Activated naive CD4-positive, alpha-beta T cell (primary cell): ENCODE data around the gene MARCHF11.

Source experiments
- DNase-seq, 4 experiments: peaks; one replicate each; lab custom pipeline; 2025; lab: John Stamatoyannopoulos, UW

Gene MARCHF11

DNA sequence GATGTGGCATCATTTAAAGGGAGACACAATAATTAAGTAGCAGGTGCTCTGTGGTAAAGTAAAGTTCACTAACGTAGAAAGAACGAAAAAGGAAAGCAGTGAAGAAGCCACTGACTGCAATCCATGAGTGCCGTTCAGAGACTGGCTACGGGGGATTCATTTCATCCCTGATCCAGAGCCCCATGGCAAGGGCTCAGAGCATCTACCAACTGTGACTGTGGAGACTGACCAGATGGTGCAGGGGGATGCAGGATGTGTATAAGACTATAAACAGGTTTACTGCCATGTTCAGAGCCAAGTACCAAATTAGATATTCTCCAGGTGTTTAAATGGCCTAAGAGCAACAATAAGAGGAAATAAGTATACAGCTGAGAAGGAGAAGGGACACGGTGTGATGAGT, 47.7 kb downstream of the MARCHF11 start:
- no peak for DNase-seq

DNA sequence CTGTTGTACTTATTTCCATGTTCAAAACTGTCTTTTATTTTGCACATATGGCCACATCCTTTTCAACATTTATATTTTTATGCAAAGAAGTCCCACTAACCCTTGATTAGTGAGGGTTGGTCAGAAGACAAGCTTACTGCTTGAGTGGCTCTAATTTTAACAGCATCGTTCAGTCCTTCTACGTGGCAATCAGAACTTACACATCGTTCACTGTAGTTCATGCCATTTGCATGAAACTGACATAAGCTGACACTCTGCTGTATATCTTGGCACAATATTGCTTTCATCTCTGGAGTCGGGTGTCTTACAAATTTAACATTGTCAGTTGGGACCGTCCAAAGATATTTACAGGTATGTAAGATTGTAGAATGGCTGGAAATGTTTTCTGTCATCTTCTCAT, 50.6 kb downstream of the MARCHF11 start:
- no peak for DNase-seq

DNA sequence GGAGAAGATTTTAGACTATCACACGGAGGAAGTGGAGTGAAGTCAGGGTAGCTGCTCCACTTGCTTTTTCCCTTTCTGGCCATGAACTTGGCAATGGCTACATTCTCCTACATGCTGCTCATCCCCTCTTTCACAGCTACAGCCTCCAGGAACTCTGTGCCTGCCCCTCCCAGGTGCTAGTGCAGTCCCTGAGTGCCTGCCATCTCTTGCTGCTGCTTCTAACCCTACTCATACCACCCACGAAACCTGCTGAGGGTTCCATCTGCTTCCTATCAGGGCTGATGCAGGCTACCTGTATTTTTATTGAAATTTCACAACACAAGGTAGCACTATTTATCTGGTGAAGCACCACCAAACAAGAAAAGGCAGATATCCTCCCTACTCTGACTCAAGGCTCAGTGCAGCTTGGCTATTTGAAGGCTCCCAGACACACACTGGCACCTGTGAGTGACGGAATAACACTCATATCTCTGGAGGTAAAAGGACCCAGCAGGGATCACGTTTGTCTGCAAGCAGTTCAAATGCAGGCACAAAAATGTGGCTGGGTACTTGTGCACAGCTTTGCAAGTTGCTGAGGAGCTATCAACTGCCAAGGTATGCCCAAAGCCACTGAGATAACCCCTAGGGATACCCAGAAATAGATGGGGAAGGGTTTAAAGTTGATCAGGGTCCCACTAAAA, 51.6 kb downstream of the MARCHF11 start:
- DNase-seq, result no peak

DNA sequence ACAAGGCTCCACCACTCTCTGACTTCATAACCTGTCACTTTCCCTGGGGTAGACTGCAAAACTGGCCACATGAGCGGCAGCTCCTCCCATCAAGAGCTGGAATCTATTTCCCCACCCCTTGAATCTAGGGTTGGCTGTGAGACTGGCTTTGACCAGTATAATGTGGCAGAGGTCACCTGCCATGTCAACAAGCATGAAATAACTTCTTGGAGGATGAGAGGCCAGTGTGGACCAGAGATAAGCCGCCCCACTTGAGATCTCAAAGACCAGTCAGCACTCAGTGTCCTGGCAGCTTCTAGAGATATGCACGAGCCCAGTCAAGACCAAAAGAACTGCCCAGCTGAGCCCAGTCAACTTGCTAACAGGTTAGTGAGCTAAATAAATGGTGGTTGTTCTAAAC, 59.0 kb downstream of the MARCHF11 start:
- no peak for DNase-seq

DNA sequence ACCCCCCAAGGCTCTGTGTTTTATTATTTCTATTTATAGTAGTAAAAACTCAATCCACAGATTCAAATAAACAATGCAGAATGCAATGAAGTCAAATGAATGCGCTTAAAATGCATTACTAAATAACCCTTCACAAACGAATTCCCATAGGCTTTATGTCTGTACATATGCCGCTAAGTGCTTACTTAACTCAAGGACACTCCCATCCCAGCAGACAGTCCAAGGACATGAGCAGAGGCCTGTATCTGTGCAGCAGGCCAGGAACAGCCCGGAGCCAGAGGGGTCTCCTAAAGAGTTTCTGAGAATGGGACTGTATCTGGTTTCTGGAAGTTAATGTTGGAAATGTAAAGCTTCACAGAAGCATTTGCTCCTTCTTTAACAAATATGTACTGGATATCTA, 59.8 kb downstream of the MARCHF11 start:
- DNase-seq, result no peak

DNA sequence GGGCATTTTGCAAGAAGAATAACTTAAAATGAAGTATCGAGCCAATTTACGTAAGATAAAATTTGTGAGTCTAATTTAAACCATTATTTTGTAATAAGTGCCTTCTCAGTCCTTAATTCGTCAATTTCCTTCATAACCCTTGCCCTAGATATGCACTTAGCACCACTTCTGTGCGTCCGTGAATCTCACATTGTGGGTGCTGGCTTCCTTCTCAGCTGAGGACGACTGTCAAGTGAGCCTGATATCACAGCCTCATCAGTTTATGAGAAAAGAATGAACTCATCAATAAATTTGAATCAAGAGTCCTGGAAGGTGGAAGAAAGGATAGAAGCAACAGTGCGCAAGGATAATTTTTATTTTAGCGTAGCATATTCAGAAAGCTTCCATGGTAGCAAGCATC, 64.5 kb downstream of the MARCHF11 start:
- DNase-seq, result no peak

DNA sequence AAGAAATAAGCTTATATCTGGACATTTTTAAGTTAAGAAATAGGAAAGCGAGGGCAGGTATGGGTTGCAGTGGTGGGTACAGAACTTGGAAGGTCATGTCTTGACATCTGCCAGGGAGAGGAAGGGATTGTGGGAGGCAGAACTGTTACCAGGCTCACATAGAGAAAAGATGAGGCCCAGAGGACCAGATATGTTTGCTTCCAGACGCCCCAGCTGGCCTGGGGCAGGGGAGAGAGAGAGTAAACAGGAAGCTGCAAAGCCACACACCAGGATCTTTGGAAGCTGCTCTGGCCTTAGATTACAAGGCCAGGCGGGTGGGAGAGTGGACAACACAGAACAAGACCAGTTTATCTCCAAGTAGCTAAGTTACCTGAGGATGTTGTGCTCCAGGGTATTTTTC, 71.2 kb downstream of the MARCHF11 start:
- DNase-seq, result no peak

DNA sequence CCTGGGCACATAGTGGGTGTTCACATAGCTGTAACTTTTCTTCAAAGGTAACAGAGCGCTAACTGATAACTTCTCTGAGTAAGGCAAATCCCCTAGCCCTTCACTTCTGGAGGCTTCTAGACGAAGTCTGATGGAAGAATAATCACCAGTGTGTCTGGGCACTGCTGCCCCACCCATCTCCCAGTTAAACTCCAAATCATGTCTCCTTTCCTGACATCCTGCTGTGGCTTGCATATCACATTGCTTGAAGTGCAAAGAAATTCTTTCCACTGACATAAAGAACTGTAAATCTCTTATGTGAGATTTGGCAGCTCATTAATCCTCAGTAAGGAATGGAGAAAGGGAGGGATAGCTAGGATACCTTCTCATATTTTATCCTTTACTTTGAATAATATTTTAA, 74.6 kb downstream of the MARCHF11 start:
- no peak for DNase-seq

DNA sequence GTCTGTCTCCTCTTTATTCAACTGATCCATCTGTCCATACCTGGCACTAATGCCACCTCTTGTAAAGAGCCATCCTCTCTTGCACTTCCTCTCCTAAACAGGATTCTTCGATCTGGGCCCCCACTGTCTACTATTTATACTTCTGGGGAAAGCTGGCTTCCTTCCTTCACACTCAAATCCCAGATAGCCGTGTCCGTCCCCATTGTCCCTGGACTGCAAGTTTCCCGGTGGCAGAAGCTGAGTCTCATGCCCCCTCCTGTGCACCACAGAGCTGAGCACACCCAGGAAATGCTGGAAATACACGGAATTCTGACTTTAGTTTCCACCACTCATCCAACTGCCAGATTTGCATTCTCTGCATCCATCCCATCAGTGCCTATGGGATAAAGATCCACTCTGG, 84.0 kb downstream of the MARCHF11 start:
- no peak for DNase-seq

DNA sequence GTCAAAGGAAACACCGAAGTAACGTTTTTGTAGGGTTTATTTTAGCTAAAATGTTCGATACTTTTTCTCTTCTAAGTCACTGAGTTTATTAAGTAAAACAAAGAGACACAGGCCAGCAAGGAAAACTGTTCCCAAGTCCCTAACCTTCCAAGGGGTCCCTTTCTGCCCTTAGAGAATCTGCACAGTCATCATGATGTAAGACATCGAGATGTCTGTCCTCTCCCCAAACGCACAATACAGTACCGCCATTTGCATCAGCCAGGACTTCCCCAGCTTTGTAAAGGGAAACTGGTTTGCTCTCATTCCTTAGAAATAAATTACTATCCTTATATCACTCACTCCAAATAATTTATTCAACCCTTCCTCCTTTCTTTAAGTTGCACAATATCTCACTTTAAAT, 89.3 kb downstream of the MARCHF11 start:
- no peak for DNase-seq

DNA sequence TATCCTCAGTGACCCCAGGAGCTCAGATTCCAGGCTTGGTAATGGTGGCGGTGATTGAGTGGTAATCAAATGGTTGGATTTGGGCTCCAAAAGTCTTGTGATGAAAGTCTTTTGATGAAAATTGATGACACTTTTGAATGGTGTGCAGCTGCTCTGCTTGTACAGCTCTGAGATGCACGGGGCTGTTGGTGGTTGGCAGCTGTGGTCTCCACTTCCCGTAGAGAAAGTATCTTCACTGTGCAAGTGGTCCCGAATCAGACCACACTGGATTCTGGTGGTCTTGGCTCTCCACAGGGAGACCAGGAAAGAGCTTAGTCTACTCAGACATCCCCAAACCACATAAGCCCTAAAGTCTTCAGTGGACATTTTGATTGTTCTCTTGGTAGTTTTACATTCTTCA, 96.6 kb downstream of the MARCHF11 start:
- no peak for DNase-seq

DNA sequence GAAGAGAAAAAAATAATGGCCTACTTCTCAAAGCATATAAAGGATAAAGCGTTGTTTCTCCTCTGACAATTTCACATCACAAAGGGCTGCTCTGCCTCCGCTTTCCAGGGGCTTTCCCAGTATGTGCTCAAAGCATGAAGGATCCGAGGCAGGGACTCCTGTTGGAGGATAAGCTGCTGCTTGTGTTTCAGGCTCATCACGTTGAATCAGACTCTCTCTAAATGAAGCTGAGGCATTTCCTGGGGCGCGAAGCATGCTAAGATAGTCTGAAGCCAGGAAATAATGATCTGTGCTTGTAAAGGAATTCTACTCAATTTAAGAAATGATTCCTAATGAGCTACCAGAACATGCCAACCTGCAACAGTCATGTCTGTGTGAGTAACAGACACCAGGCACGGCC, 97.5 kb downstream of the MARCHF11 start:
- no peak for DNase-seq

DNA sequence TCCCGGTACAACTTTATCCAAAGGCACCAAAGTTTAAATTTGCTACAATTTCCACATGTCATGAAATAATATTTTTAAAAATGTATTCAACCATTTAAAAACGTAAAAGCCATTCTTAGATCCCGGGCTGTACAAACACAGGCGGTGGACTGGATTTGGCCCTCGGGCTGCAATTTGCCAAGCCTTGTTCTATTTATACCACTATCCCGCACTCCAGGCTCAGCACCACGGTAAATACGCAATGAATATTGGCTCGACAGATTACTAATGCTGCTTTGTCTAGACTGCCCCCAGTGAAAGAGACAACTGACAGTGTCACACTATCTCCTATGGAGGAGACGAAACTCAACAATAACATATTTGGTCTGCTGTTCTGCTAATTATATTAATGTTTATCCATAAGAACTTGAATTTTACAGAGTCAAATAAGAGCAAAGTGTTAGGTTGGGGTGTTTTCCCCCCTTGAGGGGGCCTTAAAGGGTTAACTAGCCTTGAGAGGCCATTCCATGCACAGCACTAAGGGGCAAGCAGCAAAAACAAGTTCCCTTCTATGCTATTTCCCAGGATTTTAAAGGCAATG, 98.1 kb downstream of the MARCHF11 start:
- no peak for DNase-seq

DNA sequence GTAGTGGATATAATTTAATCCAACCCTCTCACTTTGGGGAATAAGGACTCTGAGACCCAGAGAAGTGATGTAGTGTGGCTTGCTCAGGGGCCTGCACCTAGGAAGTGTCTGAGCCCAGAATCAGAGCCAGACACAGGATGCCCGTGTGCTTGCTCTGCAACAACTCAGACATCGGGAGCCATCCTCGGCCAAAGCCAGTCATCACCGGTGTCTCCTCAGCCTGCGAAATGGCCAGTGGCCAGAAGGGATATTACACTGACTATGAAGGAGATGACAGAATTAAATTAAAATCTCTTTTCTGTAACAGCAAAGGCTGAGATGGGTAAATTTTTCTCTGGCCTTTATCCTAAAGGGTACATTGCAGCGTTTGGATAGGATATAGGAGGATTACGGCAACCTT, 102.9 kb downstream of the MARCHF11 start:
- no peak for DNase-seq

DNA sequence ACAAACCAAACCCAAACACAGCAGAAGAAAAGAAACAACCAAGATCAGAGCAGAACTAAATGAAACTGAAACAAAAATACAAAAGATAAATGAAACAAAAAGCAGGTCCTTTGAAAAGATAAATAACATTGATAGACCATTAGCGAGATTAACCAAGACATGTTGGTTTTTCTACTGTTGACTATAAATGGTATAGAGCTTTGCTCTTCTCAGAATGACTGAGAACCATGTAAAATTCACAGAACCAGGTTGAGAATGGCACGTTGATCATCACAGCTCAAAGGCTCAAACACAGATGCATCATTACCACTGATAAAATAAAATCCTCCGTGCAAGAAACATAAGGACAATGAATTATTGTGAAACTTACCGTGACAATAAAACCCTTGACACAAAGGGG, 105.2 kb downstream of the MARCHF11 start:
- no peak for DNase-seq

DNA sequence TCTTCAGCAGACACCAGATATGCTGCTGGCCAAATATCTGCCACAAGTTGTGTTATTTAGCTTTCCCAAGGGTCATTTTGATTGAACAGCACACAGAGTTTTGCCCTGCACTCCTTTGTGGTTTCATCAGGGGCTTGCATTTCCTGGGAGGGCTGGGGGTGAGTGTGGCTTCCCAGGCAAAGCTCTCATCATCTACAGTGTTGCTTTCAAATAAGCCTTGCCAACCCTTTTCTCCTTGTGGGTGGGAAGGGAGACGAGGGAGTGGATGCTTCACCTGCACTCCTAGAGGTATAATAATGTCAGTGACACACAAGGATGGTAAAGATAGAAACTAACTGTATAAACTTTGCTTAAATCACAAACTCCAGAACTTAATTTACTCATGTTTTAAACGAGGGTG, 107.0 kb downstream of the MARCHF11 start:
- DNase-seq, result no peak

DNA sequence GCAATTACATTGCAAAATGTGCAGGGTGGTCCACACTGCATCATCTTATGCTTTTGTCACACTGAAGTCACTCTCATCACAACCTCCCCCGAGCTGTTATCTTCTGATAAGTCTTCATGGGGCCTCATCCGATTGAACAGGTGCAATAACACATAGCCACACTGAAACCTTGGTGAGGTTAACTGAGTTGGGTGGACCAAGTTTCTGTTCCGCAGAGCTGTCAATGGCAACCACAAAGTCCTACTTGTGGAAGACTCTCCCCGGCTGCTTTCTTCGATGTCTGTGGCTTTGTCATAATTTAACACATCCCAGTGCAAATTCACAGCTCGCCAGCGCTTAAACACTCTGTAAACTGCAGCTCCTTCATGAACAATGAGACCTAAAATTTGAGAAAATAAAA, 112.2 kb downstream of the MARCHF11 start:
- no peak for DNase-seq

DNA sequence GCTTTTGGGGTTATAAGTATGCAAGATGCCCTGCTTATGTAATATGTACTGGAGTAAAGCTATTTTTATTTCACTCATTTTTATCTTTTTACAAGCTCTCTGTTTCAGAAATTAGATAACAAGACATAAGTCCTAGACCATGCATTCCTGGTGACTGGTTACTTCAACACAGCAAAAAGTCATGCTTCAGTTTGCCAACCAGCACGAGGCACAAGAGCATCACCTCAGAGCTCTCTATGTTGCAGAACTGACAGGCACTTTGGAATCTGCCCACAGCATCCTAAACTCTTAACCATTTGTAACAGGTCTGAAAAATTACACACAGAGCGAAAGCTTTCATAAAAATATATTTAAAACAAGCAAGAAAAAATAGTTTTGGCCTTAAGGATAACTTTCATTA, 112.8 kb downstream of the MARCHF11 start:
- no peak for DNase-seq

DNA sequence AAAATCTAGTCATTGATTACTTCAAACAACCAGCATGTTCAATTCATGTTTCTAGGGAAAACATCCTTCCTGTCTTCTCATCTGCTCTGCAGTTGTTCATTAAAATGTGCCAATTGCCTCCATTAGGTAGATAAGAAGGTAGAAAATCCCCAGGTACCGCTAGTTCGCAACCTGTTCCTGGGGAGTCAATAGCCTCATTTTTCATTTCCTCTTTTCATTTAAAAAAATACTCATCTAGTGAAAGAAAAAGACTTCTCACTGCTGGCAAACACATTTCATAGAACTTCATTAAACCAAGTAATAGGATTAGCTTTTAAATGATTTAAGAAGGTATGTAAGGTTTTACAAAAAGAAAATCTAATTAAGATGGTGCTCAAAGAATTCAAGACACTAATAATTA, 113.3 kb downstream of the MARCHF11 start:
- no peak for DNase-seq

DNA sequence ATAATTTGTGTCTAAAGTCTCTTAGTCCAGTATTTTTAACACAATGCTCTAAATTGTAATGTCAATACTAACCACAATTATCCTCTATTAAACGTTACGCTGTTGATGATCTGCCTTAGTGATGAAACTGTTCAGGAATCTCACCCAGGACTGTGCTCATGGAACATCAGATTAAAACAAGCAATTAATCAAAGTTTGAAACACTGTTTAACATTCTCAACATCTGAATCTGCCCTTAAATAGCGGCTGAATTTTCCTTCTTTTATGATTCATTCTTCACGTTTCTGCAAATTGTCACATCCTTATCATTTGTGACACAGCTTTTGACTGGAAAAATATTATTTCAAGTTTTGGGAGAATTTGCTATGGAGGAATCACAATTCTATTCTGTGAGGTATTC, 113.8 kb downstream of the MARCHF11 start:
- DNase-seq, result no peak

DNA sequence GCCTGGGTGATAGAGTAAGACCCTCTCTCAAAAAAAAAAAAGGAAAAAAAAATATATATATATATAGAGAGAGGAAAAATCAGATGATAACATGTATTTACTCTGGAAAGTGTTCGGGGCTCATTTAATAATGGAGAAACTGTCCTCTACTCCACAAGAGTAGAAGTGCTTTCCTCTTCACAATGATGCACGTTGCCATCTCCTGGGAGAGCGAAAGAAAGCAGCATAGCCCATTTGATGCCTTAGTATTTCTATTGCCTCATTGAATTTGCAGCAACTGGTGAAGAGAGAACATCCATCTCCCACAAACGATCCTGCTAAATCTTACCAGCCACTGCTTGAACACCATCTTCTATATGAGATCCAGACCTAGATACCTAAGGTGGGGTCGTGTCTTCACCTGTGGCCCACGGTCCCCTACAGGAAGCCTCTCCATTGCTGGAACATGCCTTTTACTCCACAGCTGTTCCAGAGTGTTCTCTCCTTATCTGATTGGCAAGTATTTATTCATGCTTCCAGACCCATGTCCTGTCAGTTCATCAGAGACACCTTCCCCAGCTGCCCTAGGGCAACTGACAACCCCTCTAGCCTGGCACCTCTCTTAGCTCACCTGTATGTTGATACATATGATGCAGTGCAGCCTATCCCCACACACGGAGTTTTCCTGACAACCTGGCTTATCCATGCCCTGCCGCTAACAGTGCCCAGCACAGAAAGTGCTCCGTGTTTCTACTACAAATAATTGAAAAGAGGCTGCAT, 115.3 kb downstream of the MARCHF11 start:
- DNase-seq, result no peak

DNA sequence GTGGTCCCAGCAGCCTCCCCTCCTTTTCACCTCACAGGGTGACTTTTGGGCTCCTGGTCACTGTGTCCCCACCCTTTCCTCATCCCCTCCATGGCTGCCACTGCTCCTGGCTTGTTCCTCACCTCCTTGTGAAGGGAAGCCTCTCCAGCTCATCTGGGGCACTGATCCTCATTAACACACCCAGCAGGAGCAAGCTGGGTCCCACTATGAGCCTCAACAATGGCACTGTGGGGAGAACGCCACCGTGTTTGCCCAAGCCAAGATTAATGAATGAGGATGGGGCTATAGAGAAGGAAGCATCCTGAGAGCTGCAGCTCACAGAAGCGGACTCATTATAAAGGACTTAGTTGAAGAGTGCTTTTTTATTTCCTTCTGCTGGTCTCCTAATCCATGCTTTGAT, 118.4 kb downstream of the MARCHF11 start:
- DNase-seq, result no peak

DNA sequence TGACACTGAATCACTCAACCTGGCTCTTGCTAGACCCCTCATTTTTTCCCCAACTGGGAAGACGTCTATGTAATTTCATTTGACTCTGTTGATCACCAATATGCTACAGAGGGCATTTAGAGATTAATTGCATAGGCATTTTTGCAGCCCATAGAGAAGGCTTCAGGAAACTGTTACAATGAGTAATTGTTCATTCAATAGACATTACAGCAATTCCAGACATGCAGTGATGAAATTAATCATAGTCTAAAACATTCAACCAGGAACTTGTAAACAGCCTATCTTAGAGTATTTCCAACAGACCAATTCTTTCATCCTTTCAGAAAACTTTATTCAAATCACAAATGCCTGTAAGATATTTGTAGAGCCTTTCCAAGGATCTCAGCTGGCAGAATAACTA, 122.3 kb downstream of the MARCHF11 start:
- no peak for DNase-seq
